Measurements from ENCODE around the gene MAP4K2.

Gene MAP4K2

GRCh38 chr11:64810891-64811272 lies 7.9 kb upstream of the MAP4K2 start:
- peak in 1 of 2 donors; percentile 31 for DNase-seq

- peak; percentile 83 to 88 for DNase-seq
These were observed 7.4 kb upstream of the MAP4K2 start, which contains the start of gene MEN1 for GRCh38 chr11:64810271-64810890. TSS of gene MEN1 (minus strand) at chr11:64810551. CDS start at chr11:64810109, 442 bp downstream.

GRCh38 chr11:64809781-64810241 lies 6.8 kb upstream of the MAP4K2 start:
- DNase-seq, result peak in 1 of 2 donors; percentile 46

GRCh38 chr11:64805481-64805880 lies 2.5 kb upstream of the MAP4K2 start:
- no peak for DNase-seq

GRCh38 chr11:64804346-64805210 lies 1.6 kb upstream of the MAP4K2 start:
- no peak for DNase-seq

GRCh38 chr11:64803846-64804345 lies 882 bp upstream of the MAP4K2 start:
- DNase-seq, result no peak

- peak; percentile 55 to 56 for DNase-seq
These were observed 450 bp downstream of the MAP4K2 start for GRCh38 chr11:64802370-64803157.

- DNase-seq, result no peak
These were observed 1.2 kb downstream of the MAP4K2 start for GRCh38 chr11:64801561-64802369.

GRCh38 chr11:64801158-64801464 lies 1.9 kb downstream of the MAP4K2 start:
- no peak for DNase-seq

- DNase-seq, result no peak
These were observed 2.5 kb downstream of the MAP4K2 start for GRCh38 chr11:64800303-64801157.

GRCh38 chr11:64799623-64800302 lies 3.3 kb downstream of the MAP4K2 start:
- DNase-seq, result no peak

- DNase-seq, result no peak
These were observed 3.8 kb downstream of the MAP4K2 start for GRCh38 chr11:64799256-64799622.

GRCh38 chr11:64796757-64797541 lies 6.1 kb downstream of the MAP4K2 start:
- DNase-seq, result no peak

- no peak for DNase-seq
These were observed 6.8 kb downstream of the MAP4K2 start for GRCh38 chr11:64796047-64796756.

GRCh38 chr11:64794526-64794925 lies 8.5 kb downstream of the MAP4K2 start:
- DNase-seq, result no peak

GRCh38 chr11:64793271-64794160 lies 9.5 kb downstream of the MAP4K2 start:
- DNase-seq, result no peak

GRCh38 chr11:64792482-64792881 lies 10.5 kb downstream of the MAP4K2 start:
- DNase-seq, result no peak

- no peak for DNase-seq
These were observed 11.2 kb downstream of the MAP4K2 start for GRCh38 chr11:64791781-64792291.
